Fibroblast of lung (primary cell): ENCODE data around the gene ZNF740.

Experiments used
- CTCF ChIP-seq, 2 donors: IDR thresholded peaks in 1 of 2; conservative IDR thresholded peaks in 1 of 2; 1 replicate in 1 of 2; 2 replicates in 1 of 2; pipeline ENCODE4 v1.5.1; 2011 to 2012; ENCODE audit warnings: low read length in 2 of 2, control low read depth in 1 of 2, inconsistent platforms in 1 of 2, low read depth in 1 of 2, mild to moderate bottlenecking in 1 of 2
- EZH2 ChIP-seq: IDR thresholded peaks from 2 replicates; pipeline ENCODE4 v1.5.1; 2012; ENCODE audit warnings: low read length, control low read depth, mild to moderate bottlenecking; ENCODE audit errors: missing control alignments

- TF ChIP-seq CTCF (conservative IDR thresholded peaks at IDR 0.05 in 1 of 2, IDR thresholded peaks at IDR 0.05 in 1 of 2; ENCODE audit: low read depth in 1 of 2, low read length in 2 of 2), result no peak
- no peak for TF ChIP-seq EZH2
These were observed 13.7 kb upstream of the ZNF740 start for GRCh38 chr12:53166837-53167236.
